NCI-H82 treated with DMSO at 0.1 percent for 48 hours (cell line): Measurements from ENCODE around the gene TBC1D7.

Source experiments
- DNase-seq: peaks from one replicate; lab custom pipeline; 2025; ENCODE audit not compliant: unreplicated experiment; lab: John Stamatoyannopoulos, UW

The TBC1D7 gene

GRCh38 chr6:13328076-13328874 is at the start of gene TBC1D7:
Gene TBC1D7, minus strand, starts transcription at chr6:13328537. Its CDS starts 1,639 bp downstream, at chr6:13326898.
- DNase-seq = peak; percentile 78

- no peak for DNase-seq
Measured at GRCh38 chr6:13377054-13377758, 48.9 kb upstream of the TBC1D7 start.

- DNase-seq = no peak
Measured at GRCh38 chr6:13375360-13375878, 47.1 kb upstream of the TBC1D7 start.

- no peak for DNase-seq
Measured at GRCh38 chr6:13373919-13374318, 45.6 kb upstream of the TBC1D7 start.

GRCh38 chr6:13373488-13373886 is 45.1 kb upstream of the TBC1D7 start:
- no peak for DNase-seq

GRCh38 chr6:13372688-13373487 is 44.6 kb upstream of the TBC1D7 start:
- no peak for DNase-seq

- DNase-seq = no peak
Measured at GRCh38 chr6:13372076-13372475, 43.7 kb upstream of the TBC1D7 start.

- DNase-seq = no peak
Measured at GRCh38 chr6:13371421-13372072, 43.2 kb upstream of the TBC1D7 start.

GRCh38 chr6:13370623-13371022 is 42.3 kb upstream of the TBC1D7 start:
- DNase-seq = no peak

- DNase-seq = no peak
Measured at GRCh38 chr6:13369591-13369990, 41.3 kb upstream of the TBC1D7 start.

- no peak for DNase-seq
Measured at GRCh38 chr6:13368731-13369115, 40.4 kb upstream of the TBC1D7 start.

GRCh38 chr6:13368079-13368730 is 39.9 kb upstream of the TBC1D7 start:
- no peak for DNase-seq

GRCh38 chr6:13367396-13367795 is 39.1 kb upstream of the TBC1D7 start:
- peak; percentile 48 for DNase-seq

- DNase-seq = no peak
Measured at GRCh38 chr6:13365320-13365719, 37.0 kb upstream of the TBC1D7 start.

GRCh38 chr6:13364842-13365241 is 36.5 kb upstream of the TBC1D7 start:
- no peak for DNase-seq

GRCh38 chr6:13362412-13362811 is 34.1 kb upstream of the TBC1D7 start:
- no peak for DNase-seq

GRCh38 chr6:13360671-13361540 is 32.6 kb upstream of the TBC1D7 start:
- DNase-seq = no peak

GRCh38 chr6:13359287-13359686 is 30.9 kb upstream of the TBC1D7 start:
- no peak for DNase-seq

GRCh38 chr6:13358511-13358910 is 30.2 kb upstream of the TBC1D7 start:
- no peak for DNase-seq
